GM19324 (cell line): ENCODE measurements around the gene CDHR4.
"Not testable (repeated sequence)": the region's sequence is repeated elsewhere in the genome, so short reads cannot be mapped to it uniquely, and the experiment has no call there.

Experiments used
- ATAC-seq: cut with Tn5 transposase; IDR thresholded peaks from one replicate; pipeline ENCODE4 v1.9.1; 2021; ENCODE audit warnings: mild to moderate bottlenecking, moderate library complexity; ENCODE audit not compliant: unreplicated experiment, low FRiP score

CDHR4 gene

DNA sequence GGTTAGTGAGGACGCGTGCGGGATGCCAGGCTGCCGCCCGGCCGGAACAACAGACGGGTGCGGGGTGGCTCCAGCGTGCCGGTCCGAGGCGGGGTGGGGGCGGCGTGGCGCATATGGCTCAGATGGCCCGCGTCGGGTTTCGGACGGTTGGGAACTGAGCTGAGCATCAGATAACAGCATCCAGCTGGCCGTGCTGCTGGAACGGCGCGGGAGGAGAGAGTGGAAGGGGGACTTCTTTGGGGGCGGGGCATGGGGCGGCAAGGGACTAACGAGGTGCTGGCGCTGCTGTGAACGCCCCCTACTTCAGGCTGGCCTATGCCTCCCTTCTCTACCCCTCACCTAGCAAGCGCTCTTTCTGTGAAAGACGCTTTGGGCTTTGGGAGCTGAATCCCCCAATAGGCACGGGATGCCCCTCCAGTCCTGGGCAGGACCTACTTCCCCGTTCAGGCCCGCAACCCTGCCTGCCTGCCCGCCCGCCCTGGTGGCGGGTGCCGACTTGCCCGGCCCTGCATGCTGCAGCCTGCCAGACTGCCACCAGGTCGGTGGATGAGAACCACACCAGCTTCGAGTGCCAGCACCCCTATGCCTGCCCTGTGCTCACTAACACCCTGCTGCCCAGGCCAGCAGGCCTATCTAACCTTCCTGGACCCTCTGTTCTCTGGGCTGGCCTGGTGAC is 3.9 kb upstream of the CDHR4 start:
- ATAC-seq = no peak

DNA sequence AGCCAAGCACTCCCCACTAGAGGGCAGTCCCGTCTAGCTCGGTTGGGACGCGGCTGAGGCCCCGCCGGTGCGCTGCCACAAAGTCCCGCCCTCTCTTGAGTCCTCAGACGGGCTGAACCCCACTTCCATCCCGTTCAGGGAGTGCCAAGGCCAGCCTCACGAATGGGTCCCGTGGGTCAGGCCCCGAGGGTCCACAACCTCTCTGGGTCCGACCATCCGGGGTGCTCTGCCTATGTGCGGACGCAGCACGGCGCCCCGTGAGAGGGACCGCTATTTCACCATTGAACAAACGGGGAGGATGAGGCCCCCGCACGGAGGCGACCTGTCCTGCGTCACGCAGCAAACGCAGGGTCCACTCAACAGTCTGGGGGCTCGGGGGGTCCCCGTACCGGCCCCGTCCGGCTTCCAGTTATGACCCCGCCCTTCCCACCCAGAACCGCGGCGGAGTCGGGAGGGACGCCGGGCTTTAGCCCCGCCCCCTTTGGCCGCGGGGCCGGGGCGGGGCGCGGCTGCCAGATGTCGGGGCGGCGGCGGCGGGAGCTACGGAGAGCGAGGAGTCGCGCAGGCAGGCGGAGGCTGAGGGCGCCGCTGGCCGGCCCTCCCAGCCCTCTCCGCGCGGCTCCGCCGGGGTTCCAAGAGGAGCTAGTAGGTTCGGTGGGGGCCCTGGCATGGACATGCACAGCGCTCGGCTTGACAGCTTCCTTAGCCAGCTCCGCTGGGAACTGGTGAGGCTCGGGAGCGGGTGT is 3.2 kb upstream of the CDHR4 start, which contains the start of gene INKA1:
Gene INKA1 (plus strand): TSS at position 543 of the 746 bp plus-strand sequence. CDS start 132 bp downstream, at position 675.
- peak; percentile 69 for ATAC-seq

GRCh38 chr3:49801160-49801559 is 1.5 kb upstream of the CDHR4 start:
- no peak for ATAC-seq

DNA sequence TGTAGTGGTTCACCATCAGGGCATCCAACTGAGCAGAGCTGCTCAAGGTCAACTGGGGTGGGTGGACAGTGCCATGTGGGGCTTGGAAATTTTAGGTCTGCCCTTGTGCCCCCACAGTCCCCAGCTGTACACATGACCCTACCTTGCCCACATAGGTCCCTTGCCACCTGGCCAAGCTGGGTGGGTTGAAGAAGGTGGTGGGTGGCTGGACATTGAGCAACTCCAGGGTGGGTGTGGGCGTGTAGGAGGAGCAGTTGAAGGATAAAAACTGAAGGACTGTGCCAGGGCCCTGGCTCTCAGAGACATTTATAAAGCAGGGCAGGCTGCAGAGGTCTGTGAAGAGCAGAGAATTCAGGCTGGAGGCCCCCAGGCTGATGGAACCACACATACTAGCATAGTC is 568 bp downstream of the CDHR4 start:
- no peak for ATAC-seq

- ATAC-seq = no peak
Observed at GRCh38 chr3:49794926-49795905, 4.5 kb downstream of the CDHR4 start.

- no peak for ATAC-seq
Observed at GRCh38 chr3:49794431-49794830, 5.2 kb downstream of the CDHR4 start.

- ATAC-seq = no peak
Observed at GRCh38 chr3:49793486-49794085, 6.1 kb downstream of the CDHR4 start.

GRCh38 chr3:49792371-49793150 is 7.1 kb downstream of the CDHR4 start:
- no peak for ATAC-seq

DNA sequence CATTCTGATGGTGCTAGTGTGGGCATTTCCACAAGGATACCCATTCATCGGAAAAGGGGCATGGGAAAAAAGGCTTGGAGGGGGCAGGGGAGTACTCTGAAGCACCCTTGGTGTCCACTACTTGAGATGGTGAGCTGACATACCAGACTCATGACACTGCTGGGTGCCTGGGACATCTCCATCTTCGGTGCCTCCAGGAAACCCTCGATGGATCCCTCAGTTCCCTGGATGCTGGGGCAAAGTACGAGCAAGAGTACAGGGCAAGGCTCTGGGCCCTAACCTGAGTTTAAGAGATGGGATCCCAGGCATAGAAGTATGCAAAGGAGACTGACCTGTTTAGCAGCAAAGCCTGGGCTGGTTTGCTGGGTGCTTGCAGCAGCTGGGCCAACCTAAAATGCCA is 8.1 kb downstream of the CDHR4 start:
- ATAC-seq = no peak

- ATAC-seq = no peak
Observed at GRCh38 chr3:49790626-49791411, 8.9 kb downstream of the CDHR4 start.

DNA sequence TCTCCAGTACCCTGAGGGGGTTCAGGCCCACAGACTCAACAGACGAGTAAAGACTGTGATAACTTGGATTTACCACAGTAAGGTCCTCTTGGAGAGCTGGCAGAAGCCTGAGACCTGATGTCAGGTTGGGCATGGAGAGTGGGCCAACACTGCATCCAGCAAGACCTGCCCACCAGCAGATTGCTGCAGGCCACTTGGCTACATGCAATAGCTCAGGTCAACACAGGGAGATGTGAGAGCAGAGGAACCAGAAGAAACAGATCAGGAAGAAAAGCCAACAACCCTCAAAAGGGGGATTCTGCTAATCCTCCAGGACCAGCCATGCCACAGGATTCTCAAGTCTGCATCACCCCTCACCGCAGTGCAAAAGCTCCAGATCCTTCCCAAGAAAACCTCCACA is 11.6 kb downstream of the CDHR4 start:
- ATAC-seq = no peak

- no peak for ATAC-seq
Observed at GRCh38 chr3:49787536-49787935, 12.1 kb downstream of the CDHR4 start.

GRCh38 chr3:49787182-49787464 is 12.6 kb downstream of the CDHR4 start:
- ATAC-seq = no peak

DNA sequence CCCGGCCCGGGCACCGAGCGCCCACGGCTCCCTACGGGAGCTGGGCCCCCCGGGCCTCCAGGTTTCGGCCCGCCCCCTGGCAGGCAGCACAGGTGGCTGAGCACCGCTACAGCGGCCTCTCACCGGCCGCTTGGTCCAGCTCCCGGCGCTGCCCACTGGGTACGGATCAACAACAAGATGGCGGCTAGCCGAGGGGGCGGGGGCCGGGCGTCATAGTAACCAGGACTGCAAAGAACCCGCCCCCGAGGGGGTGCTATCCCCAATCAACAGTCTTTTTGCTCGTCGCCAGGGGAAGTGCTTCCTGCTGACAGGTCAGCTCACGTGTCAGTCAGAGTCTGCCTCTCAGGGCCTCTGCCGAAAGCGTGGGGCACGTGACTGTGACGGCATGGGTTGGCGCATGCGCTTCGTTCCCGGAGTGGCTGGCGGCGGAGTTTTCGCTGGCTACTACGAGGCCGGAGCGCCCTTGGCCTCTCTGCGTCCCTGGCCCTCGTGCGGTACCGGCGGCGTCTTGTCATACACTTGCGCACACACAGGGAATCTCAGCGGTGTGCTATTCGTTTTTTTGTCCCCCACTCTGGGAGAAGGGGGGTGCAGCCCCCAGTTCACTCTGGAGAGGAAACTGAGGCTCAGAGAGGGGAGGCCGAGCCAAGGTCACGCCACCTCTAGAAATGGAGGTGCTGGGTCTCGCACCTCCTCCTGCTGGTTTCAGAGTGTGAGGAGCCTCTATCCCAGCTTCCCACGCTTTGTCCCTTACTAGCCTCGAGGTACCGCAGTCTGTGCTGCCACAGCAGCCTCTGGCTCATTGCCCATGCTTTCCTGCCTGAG is 13.1 kb downstream of the CDHR4 start, which contains the start of gene IP6K1:
Gene IP6K1 (minus strand): TSS at position 186 of the 825 bp plus-strand sequence. CDS start 38,502 bp downstream, outside the sequence.
- ATAC-seq = peak; percentile 96

DNA sequence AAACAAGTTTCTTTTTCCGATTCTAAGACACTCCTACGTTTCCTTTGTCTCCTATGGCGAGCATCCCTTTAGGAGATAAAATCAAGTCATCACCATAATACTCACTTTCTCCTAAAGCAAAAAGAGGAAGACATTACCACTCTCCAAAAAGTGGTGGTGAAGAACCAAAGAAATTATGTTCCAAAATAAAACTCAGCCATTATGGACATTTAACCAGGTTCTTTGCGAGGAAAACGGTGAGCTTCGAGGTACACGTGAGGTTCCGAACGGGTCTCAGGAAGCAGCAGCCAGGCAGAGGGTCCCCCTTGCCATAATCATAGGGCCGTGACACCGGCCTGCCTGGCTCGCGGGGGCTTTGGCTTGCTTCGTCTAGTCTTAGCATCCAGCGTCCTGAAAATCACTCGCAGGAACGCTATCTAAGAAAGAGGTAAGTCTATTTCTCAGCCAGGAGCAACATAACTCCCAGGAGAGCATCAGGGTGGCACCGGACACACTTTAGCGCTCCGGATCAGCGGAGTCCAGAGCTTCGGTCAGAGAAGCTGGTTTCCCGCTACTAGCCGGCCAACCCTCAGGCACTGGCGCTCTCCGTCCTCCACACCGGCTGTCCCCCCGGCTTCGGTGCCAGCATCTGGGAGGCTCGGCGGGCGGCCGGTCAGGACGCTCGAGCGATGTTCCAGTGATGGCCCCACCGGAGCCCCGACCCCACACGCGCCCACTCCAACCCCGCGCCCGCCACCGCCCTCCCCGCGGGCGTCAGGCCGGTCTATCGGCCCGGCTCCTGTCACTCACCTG is 13.9 kb downstream of the CDHR4 start:
- peak; percentile 45 for ATAC-seq

- not testable (repeated sequence) for ATAC-seq
Observed at GRCh38 chr3:49782277-49782676, 17.4 kb downstream of the CDHR4 start.

DNA sequence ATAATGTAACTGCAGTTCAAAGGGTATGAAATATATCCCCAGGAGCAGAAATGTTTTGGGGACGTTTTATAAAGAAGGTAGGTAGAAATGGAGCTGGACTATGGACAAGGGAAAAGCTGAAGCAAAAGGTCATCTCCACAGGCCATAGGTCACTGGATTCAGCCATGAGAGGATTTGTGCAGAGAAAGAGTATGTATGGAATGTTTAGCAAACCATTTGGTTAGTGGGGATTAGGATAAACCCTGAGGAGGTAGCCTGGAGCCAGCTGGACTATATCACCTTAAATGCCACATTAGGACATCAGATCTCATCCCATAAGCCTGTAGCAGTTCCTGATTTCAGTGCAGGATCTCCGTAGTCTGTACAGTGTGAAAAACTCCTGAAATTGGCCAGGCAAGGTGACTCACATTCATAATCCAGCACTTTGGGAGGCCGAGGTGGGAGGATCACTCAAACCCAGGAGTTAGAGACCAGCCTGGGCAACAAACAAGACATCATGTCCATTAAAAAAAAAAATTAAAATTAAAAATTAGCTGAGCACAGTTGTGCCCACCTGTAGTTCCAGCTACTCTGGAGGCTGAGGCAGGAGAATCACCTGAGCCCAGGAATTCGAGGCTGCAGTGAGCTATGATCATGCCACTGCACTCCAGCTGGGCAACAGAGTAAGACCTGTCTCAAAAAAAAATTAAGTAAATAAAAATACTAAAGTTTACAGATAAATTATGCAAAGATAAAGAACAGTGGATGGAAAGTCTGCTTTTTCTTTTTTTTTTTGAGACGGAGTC is 18.1 kb downstream of the CDHR4 start:
- ATAC-seq = no peak
